Neural cell (in vitro differentiated cells): ENCODE data around the gene KCNK7. TPM values are rescaled to one million over a fixed set of nuclear protein-coding genes. Genes with fewer than 3 reads are reported as not detected.

ENCODE experiments used
- H2AFZ ChIP-seq: fragments of 200-600, 300-800 bp; sonication (generic), shearing (Covaris generic); 2 replicates; pipeline ENCODE4 v1.6.0; 2014; ENCODE audit warnings: low read depth, mild to moderate bottlenecking, antibody characterized with exemption, low read length, moderate library complexity
- H3F3A ChIP-seq: fragments of 200-600 bp; shearing (Covaris generic); 2 replicates; pipeline ENCODE4 v1.6.1; 2016; ENCODE audit warnings: mild to moderate bottlenecking, moderate library complexity, mixed read lengths, antibody characterized with exemption, low read length; ENCODE audit not compliant: insufficient read depth, poor library complexity, severe bottlenecking
- H3K27ac ChIP-seq: fragments of 200-600, 300-800 bp; sonication (generic), shearing (Covaris generic); 2 replicates; pipeline ENCODE4 v1.5.1; 2014; ENCODE audit warnings: mild to moderate bottlenecking, low read length, moderate library complexity
- H3K27me3 ChIP-seq: fragments of 300-800, 200-600 bp; sonication (generic), shearing (Covaris generic); 2 replicates; pipeline ENCODE4 v1.6.0; 2014; ENCODE audit warnings: mild to moderate bottlenecking, low read depth, low read length, moderate library complexity; ENCODE audit not compliant: insufficient read depth
- H3K36me3 ChIP-seq: fragments of 300-800, 200-600 bp; sonication (generic), shearing (Covaris generic); 2 replicates; pipeline ENCODE4 v1.5.1; 2014; ENCODE audit warnings: mild to moderate bottlenecking, antibody characterized with exemption, low read length, moderate library complexity; ENCODE audit not compliant: insufficient read depth
- H3K4me2 ChIP-seq: fragments of 300-800, 200-600 bp; sonication (generic), shearing (Covaris generic); 2 replicates; pipeline ENCODE4 v1.6.0; 2014; ENCODE audit warnings: mild to moderate bottlenecking, low read length
- H3K4me3 ChIP-seq: fragments of 300-800, 200-600 bp; sonication (generic), shearing (Covaris generic); 2 replicates; pipeline ENCODE4 v1.5.1; 2014; ENCODE audit warnings: mild to moderate bottlenecking, low read length, moderate library complexity
- H3K79me2 ChIP-seq: fragments of 200-600 bp; shearing (Covaris generic); replicated peaks from 2 replicates; pipeline ENCODE4 v1.6.0; 2014; ENCODE audit warnings: mild to moderate bottlenecking, low read length, moderate library complexity; ENCODE audit not compliant: insufficient read depth
- H3K9ac ChIP-seq: fragments of 300-800, 200-600 bp; sonication (generic), shearing (Covaris generic); 2 replicates; pipeline ENCODE4 v1.6.1; 2016; ENCODE audit warnings: mild to moderate bottlenecking, low read length, mixed read lengths
- H3K9me2 ChIP-seq: fragments of 200-600 bp; shearing (Covaris generic); 2 replicates; pipeline ENCODE4 v1.6.1; 2016; ENCODE audit warnings: mild to moderate bottlenecking, low read length, mixed read lengths; ENCODE audit not compliant: insufficient read depth
- H3K9me3 ChIP-seq: fragments of 200-600, 300-800 bp; sonication (generic), shearing (Covaris generic); 2 replicates; pipeline ENCODE4 v1.6.1; 2016; ENCODE audit warnings: mild to moderate bottlenecking, mixed run types, low read length, moderate library complexity, mixed read lengths
- H4K20me1 ChIP-seq: fragments of 200-600 bp; shearing (Covaris generic); 2 replicates; pipeline ENCODE4 v1.6.1; 2016; ENCODE audit warnings: mild to moderate bottlenecking, mixed run types; ENCODE audit not compliant: insufficient read depth
- EP300 ChIP-seq: fragments of 450-650 bp; conservative IDR thresholded peaks from 2 replicates; pipeline ENCODE4 v1.6.1; 2014; ENCODE audit warnings: antibody characterized with exemption, mild to moderate bottlenecking, moderate library complexity; ENCODE audit not compliant: poor library complexity, severe bottlenecking
- EZH2 ChIP-seq: fragments of 200-600, 300-800 bp; shearing (Covaris generic), sonication (generic); IDR thresholded peaks from 2 replicates; pipeline ENCODE4 v1.6.1; 2014; ENCODE audit warnings: antibody characterized with exemption, low read length, borderline replicate concordance, mild to moderate bottlenecking; ENCODE audit not compliant: insufficient read depth, poor library complexity, severe bottlenecking
- MXI1 ChIP-seq: fragments of 450-650 bp; conservative IDR thresholded peaks from 2 replicates; pipeline ENCODE4 v1.6.1; 2014; ENCODE audit warnings: antibody characterized with exemption, mild to moderate bottlenecking; ENCODE audit not compliant: poor library complexity, severe bottlenecking
- POLR2AphosphoS5 ChIP-seq: IDR thresholded peaks from 2 replicates; pipeline ENCODE4 v1.6.1; 2012
- RAD21 ChIP-seq: fragments of 450-650 bp; conservative IDR thresholded peaks from 2 replicates; pipeline ENCODE4 v1.6.1; 2014; ENCODE audit warnings: antibody characterized with exemption, mild to moderate bottlenecking, moderate library complexity
- SMC3 ChIP-seq: fragments of 450-650 bp; conservative IDR thresholded peaks from 2 replicates; pipeline ENCODE4 v1.6.1; 2014; ENCODE audit warnings: antibody characterized with exemption, mild to moderate bottlenecking, moderate library complexity; ENCODE audit not compliant: poor library complexity
- TAF1 ChIP-seq: IDR thresholded peaks from 2 replicates; pipeline ENCODE4 v1.6.1; 2012; ENCODE audit warnings: low read depth
- polyA plus RNA-seq: library from polyadenylated mRNA; depleted of rRNA; stranded (reverse); fragments of >200 nt; gene quantifications from 2 replicates; pipeline ENCODE4 v1.2.3, GENCODE V29; 2014
- TF ChIP-seq, protein P1 (sequence below): IDR thresholded peaks from 2 replicates; pipeline ENCODE4 v1.6.1; 2012; ENCODE audit warnings: borderline replicate concordance
- TF ChIP-seq, protein P2 (sequence below): fragments of 450-650 bp; IDR thresholded peaks from 2 replicates; pipeline ENCODE4 v1.5.1; 2014; ENCODE audit warnings: antibody characterized with exemption, mild to moderate bottlenecking, moderate library complexity; ENCODE audit not compliant: poor library complexity, severe bottlenecking

The KCNK7 gene
- polyA plus RNA-seq, 1 donor from 2014 or later = 1.1 TPM

DNA sequence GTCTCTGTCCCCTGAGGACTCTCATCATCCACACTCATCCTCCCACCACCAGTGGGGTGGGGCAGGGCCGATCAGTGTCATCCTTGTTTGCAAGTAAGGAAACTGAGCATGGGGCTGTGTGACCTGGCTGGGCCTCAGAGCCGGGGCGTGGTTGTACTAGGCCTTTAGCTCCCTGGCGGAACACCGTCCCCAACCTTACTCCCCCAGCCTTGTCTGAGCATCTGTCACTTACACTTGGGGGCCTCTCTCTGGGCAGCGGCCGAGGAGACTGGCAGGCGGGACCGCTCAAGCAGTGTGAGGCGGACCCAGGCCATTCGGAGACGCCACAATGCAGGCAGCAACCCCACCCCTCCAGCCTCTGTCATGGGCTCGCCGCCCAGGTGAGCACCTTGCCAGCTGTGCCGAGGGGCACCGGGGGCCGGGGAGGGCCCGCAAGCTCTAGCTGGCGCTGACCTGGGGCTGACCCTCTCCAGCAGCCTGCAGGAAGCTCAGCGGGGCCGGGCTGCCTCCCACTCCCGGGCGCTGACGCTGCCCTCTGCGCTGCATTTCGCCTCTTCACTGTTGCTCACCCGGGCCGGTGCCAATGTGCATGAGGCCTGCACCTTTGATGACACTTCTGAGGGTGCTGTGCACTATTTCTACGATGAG is 23.8 kb upstream of the KCNK7 start:
- no peaks in the 10 kb centered on the region for H4K20me1 ChIP-seq
- TF ChIP-seq RAD21 = no peak
- TF ChIP-seq POLR2AphosphoS5 = no peak
- no peak for TF ChIP-seq EZH2
- TF ChIP-seq, protein P1, sequence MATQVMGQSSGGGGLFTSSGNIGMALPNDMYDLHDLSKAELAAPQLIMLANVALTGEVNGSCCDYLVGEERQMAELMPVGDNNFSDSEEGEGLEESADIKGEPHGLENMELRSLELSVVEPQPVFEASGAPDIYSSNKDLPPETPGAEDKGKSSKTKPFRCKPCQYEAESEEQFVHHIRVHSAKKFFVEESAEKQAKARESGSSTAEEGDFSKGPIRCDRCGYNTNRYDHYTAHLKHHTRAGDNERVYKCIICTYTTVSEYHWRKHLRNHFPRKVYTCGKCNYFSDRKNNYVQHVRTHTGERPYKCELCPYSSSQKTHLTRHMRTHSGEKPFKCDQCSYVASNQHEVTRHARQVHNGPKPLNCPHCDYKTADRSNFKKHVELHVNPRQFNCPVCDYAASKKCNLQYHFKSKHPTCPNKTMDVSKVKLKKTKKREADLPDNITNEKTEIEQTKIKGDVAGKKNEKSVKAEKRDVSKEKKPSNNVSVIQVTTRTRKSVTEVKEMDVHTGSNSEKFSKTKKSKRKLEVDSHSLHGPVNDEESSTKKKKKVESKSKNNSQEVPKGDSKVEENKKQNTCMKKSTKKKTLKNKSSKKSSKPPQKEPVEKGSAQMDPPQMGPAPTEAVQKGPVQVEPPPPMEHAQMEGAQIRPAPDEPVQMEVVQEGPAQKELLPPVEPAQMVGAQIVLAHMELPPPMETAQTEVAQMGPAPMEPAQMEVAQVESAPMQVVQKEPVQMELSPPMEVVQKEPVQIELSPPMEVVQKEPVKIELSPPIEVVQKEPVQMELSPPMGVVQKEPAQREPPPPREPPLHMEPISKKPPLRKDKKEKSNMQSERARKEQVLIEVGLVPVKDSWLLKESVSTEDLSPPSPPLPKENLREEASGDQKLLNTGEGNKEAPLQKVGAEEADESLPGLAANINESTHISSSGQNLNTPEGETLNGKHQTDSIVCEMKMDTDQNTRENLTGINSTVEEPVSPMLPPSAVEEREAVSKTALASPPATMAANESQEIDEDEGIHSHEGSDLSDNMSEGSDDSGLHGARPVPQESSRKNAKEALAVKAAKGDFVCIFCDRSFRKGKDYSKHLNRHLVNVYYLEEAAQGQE = no peak
- TF ChIP-seq SMC3 = no peak
- TF ChIP-seq TAF1 = no peak
- H3K9me3 ChIP-seq = no peaks in the 10 kb centered on the region
- H3K27me3 ChIP-seq = no peaks in the 10 kb centered on the region
- no peaks in the 10 kb centered on the region for H3K36me3 ChIP-seq
- no peak overlapping the region for H3K27ac ChIP-seq
- no peak overlapping the region for H3K9ac ChIP-seq
- H3K79me2 ChIP-seq = peaks cover 15% of the 10 kb centered on the region
- no peaks in the 10 kb centered on the region for H3F3A ChIP-seq
- no peak overlapping the region for H3K4me3 ChIP-seq
- no peak overlapping the region for H2AFZ ChIP-seq
- H3K9me2 ChIP-seq = no peaks in the 10 kb centered on the region
- H3K4me2 ChIP-seq = no peak overlapping the region

DNA sequence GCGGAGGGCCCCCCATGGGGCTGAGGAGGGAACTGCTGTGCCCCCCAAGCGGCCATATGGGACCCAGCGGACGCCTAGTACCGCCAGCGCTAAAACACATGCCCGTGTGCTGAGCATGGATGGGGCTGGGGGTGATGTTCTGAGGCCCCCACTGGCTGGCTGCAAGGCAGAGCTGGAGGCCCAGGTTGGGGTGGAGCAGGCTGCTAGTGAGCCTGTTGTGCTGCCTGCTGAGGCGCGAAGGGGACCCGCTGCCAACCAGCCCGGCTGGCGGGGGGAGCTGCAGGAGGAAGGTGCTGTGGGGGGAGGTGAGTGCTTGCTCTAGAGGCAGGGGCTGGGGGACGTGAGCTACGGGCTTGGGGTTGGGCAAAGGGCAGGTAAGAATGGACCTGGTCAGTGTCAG is 23.2 kb upstream of the KCNK7 start:
- Histone ChIP-seq H2AFZ (no peak overlapping the region), H3K27ac (no peak overlapping the region), H3K36me3 (no peaks in the 10 kb centered on the region), H3K79me2 (peaks cover 18% of the 10 kb centered on the region), H4K20me1 (no peaks in the 10 kb centered on the region), H3K9ac (no peak overlapping the region), H3K4me3 (no peak overlapping the region), H3F3A (no peaks in the 10 kb centered on the region), H3K4me2 (no peak overlapping the region), H3K9me2 (no peaks in the 10 kb centered on the region), H3K27me3 (no peaks in the 10 kb centered on the region), H3K9me3 (no peaks in the 10 kb centered on the region)
- TF ChIP-seq, protein P2, sequence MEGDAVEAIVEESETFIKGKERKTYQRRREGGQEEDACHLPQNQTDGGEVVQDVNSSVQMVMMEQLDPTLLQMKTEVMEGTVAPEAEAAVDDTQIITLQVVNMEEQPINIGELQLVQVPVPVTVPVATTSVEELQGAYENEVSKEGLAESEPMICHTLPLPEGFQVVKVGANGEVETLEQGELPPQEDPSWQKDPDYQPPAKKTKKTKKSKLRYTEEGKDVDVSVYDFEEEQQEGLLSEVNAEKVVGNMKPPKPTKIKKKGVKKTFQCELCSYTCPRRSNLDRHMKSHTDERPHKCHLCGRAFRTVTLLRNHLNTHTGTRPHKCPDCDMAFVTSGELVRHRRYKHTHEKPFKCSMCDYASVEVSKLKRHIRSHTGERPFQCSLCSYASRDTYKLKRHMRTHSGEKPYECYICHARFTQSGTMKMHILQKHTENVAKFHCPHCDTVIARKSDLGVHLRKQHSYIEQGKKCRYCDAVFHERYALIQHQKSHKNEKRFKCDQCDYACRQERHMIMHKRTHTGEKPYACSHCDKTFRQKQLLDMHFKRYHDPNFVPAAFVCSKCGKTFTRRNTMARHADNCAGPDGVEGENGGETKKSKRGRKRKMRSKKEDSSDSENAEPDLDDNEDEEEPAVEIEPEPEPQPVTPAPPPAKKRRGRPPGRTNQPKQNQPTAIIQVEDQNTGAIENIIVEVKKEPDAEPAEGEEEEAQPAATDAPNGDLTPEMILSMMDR = no peak
- TF ChIP-seq, protein P1 = no peak
- TF ChIP-seq MXI1 (no peak), POLR2AphosphoS5 (no peak), EZH2 (no peak), TAF1 (no peak), RAD21 (no peak), SMC3 (no peak), EP300 (no peak)
